A549 (cell line): ENCODE results near the gene VPS13D.

Experiments used
- KDM1A ChIP-seq: fragments of 200-600 bp; sonication (generic); IDR thresholded peaks from 2 replicates; pipeline ENCODE4 v1.6.1; 2016; ENCODE audit warnings: low read depth, mild to moderate bottlenecking
- KDM5A ChIP-seq: fragments of 200-600 bp; sonication (generic); IDR thresholded peaks from 2 replicates; pipeline ENCODE4 v1.6.1; 2016; ENCODE audit warnings: antibody characterized with exemption, mild to moderate bottlenecking
- POLR2A ChIP-seq: IDR thresholded peaks from 2 replicates; pipeline ENCODE4 v1.6.1; 2012; ENCODE audit warnings: mild to moderate bottlenecking, low read length
- TF ChIP-seq, protein P1 (sequence below): fragments of >200 bp; sonication (Bioruptor Twin); formaldehyde crosslinking; IDR thresholded peaks from 3 replicates; pipeline ENCODE4 v1.5.1; 2016
- TF ChIP-seq, protein P2 (sequence below): fragments of 150-350 bp; IDR thresholded peaks from 2 replicates; pipeline ENCODE4 v1.6.1; 2014; ENCODE audit warnings: low read depth, mild to moderate bottlenecking, low read length

DNA sequence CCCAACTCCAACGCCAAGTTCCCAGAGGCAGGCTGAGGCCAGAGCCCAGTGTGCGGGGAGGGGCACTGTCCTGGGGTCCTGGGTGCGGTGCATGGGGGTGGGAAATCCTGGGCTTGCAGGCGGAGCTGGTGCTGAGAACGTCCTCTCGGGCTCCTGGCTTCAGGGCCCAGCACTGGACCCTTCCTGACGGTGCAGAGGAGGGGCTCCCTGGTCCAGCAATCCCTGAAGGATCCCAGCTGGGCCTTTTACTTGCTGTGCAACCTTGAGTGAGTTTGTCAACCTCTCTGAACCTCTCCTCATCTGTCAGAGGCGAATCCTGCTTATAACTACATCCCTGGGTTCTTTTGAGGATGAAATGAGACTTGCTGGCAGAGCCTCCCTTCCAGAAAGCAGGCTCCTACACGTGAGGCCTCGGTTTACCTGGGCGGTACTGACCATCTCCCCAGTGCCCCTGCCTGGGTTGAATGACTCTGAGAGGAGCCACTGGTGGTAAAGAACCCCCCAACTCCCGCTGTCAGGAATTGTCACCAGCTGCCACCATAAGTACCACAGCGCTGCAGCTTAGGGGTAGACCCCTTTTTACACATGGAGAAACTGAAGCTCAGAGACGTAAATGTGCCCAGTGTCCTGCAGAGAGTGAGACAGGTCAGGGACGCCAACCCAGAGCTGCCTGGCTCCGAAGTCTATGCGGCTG, 310.9 kb downstream of the VPS13D start:
- TF ChIP-seq KDM1A: peak; percentile 27; the same call in 1 of the 2 replicates
- TF ChIP-seq, protein P1, sequence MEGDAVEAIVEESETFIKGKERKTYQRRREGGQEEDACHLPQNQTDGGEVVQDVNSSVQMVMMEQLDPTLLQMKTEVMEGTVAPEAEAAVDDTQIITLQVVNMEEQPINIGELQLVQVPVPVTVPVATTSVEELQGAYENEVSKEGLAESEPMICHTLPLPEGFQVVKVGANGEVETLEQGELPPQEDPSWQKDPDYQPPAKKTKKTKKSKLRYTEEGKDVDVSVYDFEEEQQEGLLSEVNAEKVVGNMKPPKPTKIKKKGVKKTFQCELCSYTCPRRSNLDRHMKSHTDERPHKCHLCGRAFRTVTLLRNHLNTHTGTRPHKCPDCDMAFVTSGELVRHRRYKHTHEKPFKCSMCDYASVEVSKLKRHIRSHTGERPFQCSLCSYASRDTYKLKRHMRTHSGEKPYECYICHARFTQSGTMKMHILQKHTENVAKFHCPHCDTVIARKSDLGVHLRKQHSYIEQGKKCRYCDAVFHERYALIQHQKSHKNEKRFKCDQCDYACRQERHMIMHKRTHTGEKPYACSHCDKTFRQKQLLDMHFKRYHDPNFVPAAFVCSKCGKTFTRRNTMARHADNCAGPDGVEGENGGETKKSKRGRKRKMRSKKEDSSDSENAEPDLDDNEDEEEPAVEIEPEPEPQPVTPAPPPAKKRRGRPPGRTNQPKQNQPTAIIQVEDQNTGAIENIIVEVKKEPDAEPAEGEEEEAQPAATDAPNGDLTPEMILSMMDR: no peak
- TF ChIP-seq POLR2A: no peak
- TF ChIP-seq, protein P2, sequence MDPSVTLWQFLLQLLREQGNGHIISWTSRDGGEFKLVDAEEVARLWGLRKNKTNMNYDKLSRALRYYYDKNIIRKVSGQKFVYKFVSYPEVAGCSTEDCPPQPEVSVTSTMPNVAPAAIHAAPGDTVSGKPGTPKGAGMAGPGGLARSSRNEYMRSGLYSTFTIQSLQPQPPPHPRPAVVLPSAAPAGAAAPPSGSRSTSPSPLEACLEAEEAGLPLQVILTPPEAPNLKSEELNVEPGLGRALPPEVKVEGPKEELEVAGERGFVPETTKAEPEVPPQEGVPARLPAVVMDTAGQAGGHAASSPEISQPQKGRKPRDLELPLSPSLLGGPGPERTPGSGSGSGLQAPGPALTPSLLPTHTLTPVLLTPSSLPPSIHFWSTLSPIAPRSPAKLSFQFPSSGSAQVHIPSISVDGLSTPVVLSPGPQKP: no peak
- TF ChIP-seq KDM5A: no peak
